Pons (tissue), 1 donor: ENCODE measurements around the gene HSD3B2.

Experiments used
- DNase-seq: peaks from one replicate; pipeline ENCODE4 v3.0.0-alpha.2; 2016; ENCODE audit warnings: low spot score

HSD3B2 gene

DNA sequence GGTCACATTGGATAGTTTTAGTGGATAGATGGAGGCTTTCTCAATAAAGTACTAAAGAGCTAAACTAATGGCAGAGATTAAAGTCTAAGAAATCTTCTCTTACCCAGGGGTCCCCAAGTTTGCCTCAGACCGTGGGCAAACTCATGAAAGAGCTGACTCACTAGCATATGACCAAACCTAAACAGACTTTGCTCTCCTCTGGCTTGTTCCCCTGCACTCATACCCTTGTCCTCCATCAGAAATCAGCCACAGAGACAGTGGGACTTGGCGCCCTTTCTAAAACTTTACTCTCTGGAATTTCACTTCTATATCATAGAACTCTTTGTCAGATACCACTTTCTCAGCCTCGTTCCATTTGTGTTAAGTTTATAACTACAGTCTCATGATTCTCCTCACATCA, 17.0 kb upstream of the HSD3B2 start:
- DNase-seq, result no peak

DNA sequence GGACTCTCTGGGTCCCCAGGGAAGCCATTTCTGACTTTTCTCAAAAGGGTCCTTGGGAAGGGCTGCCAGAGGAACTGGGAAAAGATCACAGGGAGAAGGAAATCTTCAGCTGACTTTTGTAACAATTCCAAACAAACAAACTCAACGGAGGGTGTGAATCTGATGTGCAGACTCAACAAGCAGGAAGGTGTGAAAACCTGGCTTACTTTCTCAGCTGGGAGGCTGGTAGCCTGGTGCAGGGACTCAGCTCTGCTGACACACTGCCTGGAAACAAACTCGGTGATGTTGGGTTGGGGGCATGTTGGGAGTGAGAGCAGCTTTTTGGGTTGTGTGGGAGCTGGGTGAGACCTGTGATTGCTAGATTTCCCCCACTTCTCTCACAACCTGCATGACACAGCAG, 10.2 kb upstream of the HSD3B2 start:
- DNase-seq, result no peak

DNA sequence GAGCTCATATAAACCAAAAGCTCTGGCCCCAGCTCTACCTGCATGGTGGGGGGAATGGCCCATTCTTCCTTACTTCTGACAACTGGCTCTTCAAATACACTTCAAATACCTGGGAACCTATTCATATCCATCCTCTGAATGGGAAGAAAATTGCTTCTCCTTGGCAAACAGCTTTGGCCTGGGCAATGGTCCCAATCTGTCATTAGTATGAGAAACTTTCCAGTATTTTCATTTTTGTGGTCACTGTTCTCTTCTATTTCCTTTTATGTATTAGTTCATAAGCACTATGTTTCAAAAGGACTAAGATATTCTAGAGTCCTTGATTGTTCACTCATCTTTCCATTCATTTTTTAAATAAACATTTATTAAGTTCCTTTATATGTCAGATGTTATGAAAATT, 5.2 kb upstream of the HSD3B2 start:
- no peak for DNase-seq

DNA sequence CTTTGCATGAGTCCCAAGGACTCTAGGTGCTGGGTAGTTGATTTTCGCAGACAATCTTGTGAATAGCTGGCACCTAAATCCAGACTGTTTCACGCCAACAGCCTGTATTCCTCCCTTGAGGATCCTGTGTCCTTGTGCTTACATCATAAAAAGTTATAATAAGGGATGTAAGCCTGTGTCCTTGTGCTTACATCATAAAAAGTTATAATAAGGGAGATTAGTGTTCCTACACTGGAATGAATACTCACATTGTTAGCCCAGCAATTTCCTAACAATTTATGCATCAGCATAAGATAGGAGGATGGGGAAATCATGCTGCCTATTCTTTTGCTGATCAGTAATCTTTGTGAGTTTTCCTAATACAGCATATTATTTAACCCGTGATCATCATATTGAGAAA, 4.0 kb upstream of the HSD3B2 start:
- no peak for DNase-seq

DNA sequence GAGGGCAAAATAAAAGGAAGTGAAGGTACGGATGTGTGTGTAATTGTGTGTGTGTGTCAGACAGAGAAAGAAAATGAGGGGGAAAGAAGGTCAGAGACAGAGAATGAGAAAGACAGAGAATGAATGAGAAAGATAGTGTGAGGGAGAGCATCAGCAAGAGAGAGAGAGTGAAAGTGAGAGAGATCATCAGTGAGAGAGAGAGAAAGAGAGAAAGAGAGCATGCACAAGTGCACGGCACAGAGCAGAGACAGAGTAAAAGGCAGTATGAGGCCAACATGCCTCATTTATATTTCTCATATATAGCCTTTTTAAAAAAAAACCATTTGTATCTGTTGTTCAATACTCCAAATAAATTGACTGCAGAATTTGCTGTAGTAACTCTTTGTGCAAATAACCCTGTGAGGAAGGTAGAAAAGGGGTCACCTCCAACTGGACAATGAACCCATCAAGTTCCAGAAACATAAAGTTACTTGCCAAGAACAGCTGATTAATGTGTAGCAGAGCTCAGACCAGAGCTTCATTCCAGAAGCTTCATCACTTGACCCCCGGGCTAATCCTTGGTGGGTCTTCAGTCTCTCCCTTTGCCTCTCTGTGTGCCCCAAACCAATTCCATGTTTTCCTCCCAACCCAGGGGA, 1.2 kb downstream of the HSD3B2 start:
- DNase-seq, result no peak

DNA sequence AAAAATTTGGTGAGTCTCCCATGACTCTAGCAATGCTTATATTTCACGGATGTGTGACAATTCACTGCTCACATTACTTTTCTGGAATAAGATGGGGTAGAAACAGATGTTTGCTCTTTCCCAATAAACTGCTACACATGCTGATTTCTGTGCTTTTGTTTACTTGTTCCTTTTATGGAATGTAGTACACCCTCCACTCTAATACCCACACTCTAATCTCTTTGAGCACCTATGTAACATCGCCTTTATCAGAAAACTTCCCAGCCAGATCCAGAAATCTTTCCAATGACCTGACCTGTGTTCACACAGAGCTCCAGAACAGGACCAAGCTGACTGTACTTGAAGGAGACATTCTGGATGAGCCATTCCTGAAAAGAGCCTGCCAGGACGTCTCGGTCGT, 4.2 kb downstream of the HSD3B2 start:
- no peak for DNase-seq

DNA sequence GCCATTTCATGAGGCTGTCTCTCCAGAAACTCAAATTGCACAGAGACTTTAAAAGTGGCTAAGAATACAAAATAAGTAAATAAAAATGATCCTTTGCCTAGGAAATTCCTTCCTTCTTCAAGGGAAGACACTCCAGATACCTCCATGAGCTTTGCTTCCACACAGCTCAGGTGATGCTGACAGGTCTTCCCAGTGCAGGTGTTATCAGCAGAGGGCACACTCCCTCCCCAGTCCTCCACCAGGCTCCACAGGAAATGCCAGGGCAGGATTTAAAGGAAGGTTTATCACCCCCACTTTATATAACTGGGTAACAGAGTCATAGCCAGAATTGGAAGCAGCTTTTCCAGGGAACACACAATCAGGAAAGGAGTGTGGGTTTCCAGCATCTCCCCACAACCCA, 5.7 kb downstream of the HSD3B2 start:
- DNase-seq, result no peak

DNA sequence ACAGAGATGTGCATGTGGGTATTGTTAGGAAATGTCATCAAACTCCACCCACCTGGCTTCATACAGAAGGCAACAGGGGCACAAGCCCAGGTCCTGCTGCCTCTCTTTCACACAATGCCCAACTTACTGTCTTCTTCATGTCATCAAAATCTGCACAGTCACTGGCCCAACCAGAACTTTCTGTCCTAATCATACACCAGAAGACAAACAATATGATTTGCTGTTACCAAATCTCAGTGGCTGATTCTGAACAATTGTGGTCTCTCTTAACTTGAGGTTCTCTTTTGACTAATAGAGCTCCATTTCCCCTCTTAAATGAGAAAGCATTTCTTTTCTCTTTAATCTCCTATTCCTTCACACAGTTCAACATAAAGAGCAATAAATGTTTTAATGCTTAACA, 7.7 kb downstream of the HSD3B2 start:
- DNase-seq, result no peak

DNA sequence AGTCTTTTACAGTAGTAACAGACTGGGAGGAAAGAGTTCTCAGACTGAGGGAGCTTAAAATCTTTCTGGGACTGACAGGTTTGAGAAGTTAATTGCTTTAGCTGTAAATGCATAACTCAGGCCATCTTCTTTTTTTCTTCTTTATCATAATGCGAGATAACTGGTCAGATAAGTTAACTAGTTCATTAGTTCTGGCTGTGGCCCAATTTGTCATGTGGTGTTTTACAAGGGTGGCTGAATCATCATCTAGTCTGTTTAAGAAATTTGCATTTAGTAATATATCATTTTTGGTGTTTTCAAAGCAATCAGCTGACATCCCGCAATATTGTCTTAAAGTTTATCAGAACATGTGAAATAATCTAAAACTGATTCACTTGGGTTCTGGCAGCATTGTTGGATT, 14.0 kb downstream of the HSD3B2 start:
- no peak for DNase-seq

DNA sequence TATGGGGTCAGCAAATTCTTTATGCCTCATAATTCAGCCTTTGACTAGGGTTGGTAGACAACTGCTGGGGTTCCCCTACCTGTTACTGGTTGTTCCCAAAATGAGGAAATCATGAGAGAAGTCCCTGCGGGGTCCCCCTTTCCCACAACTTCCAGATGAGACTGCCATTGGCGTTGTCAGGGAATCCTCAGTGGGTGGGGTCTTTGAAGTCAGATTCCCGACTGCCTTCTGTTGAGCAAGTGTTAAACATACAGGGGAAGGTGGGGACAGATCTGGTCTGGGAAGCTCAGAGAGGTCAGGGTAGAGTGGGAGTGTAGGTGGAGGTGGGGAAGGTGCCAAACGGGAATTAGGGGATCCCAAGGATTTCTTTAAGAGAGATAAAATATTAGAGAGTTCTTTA, 14.7 kb downstream of the HSD3B2 start:
- DNase-seq, result no peak

DNA sequence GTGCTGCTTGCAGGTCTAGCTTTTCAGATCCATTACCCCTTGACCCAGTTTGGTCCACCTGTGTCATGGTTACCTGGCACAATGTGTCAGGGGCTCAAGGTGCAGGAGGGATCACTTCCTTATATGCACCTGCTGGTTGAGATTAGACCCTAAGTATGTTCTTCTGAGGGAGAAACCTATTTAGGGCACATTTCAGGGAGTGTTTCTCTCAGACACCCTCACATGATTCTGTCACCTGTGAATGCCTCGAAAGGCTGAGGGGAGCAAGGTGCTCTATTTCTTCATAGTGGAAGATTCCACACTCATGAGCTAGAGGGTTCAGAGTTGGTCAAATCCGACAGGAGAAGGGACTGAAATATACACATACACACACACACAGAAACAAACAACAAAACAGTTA, 15.5 kb downstream of the HSD3B2 start:
- no peak for DNase-seq

DNA sequence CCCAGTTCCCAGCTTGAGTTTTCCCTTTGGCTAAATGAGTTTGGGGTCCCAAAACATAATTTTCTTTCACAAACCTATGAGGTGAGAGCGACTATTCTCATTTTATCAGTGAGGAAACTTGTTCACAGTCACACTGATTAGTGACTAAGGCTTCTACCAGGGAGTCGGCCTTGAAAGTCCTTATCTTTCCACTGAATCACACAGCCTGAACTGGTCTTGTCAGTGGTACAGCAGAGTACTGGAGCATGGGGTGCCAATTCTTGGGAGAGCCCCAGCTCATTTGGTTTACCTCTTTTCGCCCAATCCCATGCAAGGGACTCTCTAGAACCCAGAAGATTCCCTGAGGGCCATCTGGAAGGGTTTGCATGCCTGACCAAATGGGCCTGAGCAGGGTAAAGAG, 16.9 kb downstream of the HSD3B2 start:
- DNase-seq, result no peak

DNA sequence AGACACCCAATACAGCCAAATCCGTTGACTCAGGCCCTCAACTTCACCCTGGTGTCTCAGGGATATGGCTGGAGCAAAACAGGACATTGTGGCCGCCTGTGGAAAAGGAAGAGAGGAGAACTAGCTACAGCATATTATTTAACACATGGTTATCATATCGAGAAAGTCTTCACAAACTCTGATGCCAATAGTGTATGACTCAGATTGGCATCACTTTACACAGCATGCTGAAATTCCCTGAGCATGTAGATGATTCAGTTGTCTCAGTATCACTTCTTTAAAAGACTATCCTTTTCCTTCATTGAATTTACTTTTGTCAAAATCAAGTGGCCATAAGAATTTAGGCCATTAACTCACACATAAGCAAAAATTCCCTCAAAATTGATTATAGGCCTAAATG, 20.1 kb downstream of the HSD3B2 start:
- no peak for DNase-seq

DNA sequence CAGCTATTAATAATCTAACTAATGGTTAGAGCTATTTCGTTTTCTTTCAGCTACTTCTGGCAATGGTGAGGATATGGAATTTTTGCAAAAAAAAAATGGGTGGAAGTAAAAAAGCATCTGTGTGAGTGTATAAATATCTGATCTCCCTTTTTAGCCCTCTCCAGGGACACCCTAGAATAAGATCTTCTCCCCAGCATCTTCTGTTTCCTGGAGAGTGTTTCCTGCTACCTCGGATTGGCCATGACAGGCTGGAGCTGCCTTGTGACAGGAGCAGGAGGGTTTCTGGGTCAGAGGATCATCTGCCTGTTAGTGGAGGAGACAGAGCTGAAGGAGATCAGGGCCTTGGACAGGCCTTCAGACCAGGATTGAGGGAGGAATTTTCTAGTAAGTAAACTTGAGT, 23.8 kb downstream of the HSD3B2 start:
- DNase-seq, result no peak

DNA sequence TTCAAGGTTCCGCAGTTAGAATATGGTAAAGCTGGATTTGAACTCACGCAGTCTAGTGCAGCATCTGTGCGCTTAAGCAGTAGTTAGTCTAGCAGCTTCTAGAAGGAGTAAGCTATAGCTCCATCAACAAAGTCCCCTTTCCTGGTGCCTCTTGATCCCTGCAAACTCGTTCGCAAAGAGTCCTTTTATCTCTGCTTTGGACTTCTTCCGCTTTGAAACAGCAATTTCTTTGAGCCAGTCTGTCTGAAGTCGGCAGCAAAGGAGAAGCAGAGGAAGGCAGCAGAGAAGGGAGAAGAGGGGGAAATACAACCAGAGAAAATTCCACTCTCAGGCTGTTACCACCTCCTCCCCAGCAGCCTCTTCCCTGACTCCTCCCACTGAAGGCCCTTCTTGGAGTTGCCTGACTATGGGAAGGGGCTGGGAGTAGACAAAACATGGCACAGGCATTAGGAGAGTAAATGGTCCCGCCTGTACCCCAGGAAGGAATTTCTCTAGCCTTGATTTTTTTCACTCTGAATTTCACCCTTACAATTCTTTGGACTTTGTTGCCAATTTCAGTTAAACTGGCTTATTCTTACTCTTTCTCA, 25.9 kb downstream of the HSD3B2 start:
- DNase-seq, result no peak

DNA sequence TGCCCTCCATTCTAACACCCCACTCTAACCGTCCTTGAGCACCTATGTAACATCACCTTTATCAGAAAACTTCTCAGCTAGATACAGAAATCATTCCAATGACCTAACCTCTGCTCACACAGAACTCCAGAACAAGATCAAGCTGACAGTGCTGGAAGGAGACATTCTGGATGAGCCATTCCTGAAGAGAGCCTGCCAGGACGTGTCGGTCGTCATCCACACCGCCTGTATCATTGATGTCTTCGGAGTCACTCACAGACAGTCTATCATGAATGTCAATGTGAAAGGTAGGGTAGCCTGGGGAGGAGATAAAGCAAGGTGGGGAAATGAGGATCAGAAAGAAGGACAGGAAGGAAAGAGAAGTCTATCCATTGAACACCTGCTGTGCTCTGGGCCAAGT, 27.8 kb downstream of the HSD3B2 start:
- DNase-seq, result no peak

DNA sequence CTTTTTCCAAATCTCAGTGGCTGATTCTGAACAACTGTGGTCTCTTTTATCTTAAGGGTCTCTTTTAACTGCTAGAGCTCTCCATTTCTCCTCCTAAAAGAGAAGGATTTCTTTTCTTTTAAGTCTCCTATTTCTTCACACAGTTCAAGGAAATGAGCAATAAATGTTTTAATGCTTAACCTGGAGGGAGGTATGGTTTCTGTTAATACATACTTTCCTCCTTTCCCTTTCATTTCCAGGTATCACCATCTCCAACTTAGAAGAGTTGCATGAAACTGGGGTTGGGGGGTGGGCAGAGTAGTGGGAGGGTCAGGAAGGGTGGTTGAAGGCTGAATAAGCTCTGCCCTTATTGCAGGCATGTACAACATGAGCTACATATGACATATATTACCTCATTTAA, 31.4 kb downstream of the HSD3B2 start:
- DNase-seq, result no peak

DNA sequence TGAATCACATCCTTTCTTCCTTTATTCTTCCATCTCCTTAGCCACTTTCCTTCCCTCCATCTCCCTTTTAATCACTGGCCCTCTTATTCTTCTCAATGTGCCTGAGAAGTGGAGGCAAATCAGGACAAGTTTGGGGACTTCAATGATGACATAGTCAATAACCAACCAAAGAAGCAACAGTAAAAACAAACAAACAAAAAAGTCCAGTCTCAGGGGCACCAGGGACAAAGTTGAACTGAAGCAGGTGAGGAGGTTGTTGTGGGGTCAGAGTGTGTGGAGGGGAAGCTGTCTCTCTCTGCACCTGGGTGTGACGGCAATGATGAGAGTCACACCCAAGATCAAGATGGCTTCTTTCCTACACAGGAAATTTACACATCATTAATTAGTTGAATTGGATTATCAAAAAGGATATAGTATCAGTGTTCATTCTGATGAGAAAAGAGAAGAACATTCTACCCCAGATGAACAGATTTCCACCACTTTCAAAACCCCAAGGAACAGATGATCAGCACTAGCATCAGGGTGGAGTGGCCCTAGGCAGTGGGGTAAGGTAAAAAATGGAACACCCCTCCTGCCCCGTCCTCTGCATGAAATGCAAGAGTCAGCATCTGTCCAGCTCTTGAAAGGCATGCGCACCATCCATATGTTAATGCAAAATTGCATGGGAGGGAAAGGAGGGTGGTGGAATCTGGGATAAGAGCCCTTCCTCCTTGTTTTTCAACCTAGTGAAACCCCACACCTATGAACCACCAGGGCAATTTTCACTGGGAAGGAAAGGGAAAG, 32.6 kb downstream of the HSD3B2 start:
- DNase-seq, result no peak

DNA sequence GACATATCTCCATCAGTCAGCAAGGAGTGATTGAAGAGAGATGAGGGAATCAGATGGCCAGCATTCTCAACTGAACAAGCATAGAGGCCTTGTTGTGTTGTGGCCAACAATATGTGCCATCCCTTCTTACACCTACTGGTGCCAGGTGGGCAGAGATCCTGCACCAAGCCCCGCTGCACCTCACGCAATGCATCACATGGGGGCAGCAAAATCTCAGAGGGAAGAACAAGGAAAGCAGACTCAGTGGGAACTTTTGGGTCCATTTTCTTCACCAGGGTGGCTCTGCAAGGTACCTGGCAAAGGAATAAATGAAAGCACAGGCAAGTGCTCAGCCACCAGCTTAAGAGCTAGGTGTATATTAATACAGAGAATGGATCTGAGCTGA, 33.2 kb downstream of the HSD3B2 start:
- DNase-seq, result no peak

DNA sequence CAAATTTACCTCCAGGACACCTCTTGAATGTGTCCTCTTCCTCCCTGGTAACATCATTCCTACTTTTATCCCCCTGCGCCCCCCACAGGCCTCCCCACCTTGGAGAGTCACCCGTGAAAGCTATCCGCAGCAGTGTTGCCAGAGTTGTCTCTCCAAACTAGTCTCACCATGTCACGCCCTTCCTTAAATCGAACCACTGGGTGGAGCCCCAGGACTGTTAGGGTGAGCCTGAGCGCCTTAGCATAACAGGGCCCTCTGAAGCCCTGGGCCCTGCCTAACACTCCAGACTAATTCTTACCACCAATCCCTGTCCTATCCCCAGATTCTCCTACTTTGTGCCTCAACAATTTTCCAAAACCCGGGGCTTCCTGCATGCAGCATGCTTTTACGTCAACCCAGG, 35.0 kb downstream of the HSD3B2 start:
- no peak for DNase-seq

DNA sequence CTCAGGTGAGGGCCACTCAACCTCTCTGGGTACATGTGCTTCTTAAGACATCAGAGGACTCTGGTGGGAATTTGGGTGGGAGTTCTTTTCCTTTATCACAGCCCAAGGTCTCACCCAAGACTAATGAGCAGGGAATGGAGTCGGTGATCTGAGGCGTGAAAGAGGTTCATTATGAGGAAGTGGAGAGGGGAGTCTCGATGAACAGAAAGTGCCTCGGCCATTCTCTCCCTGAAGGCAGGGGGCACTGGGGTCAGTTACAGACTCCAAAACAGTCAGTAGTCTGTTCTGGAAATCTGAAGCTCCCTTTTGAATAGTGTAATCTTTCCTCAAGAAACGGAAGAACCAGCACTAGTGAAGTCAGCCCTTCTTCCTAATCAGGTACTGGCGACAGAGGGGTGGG, 36.2 kb downstream of the HSD3B2 start:
- no peak for DNase-seq

DNA sequence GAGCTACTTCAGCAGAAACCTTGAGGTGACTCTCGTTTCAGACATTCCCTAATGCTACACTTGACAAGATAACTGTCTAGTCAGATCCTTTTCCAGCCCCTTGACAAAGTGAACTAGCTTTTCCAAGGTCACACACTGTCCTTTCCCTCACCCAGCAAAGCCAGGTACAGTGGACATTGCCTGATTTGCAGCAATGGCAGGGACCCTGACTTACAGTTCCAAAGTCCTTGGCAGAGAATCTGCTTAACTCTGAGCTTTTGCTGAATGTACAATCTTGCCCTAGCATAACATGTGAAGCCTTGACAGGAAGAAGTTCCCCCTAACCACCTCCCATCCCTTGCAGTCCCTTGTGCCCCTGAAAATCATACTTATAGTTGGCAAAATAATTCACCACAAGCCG, 37.1 kb downstream of the HSD3B2 start:
- DNase-seq, result no peak

DNA sequence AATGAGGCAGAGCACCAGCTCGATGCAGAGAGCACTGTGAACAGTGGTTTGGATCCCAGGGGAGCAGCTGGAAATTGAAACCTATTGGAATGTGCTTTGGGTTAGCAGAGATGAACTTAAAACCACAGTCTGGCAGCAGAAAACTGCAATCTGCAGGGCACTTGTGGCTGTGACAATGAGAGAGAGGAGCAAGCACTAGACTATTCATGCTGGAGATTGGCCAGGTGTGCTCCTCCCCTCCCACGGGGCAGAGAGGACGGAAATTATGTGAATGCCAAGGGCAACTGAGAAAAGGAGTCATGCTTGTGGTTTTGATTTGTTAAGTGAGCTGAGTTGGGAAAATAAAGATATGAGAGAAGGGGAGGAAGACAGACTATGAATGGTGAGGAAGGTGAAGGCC, 38.1 kb downstream of the HSD3B2 start:
- DNase-seq, result no peak

DNA sequence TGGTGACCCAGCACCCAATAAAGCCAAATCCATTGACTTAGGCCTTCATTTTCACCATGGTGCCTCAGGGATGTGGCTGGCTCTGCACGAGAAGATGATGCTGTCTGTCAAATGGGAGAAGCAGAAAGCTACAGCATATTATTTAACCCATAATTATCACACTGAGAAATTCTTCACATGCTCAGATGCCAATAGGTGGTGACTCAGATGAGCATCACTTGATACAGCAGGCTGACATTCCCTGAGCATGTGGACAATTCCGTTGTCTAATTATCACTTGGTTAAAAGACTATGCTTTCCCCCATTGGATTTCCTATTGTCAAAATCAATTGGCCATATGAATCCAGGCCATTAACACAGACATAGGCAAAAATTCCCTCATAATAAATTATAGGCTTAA, 48.0 kb downstream of the HSD3B2 start:
- no peak for DNase-seq
